H9 (cell line): ENCODE data around the gene FZD10. TPM values are rescaled to one million over a fixed set of nuclear protein-coding genes. Genes with fewer than 3 reads are reported as not detected.

Experiments
- DNase-seq: peaks from one replicate; pipeline ENCODE4 v3.0.0-alpha.2; 2017
- H2AFZ ChIP-seq: one replicate; pipeline ENCODE4 v1.6.1; 2013; ENCODE audit warnings: mild to moderate bottlenecking, low read length, control low read depth, moderate library complexity
- H2AK5ac ChIP-seq: 2 replicates; pipeline ENCODE4 v1.6.1; 2013; ENCODE audit warnings: low read length, control low read depth, mixed read lengths; ENCODE audit not compliant: insufficient read length
- H2BK120ac ChIP-seq: one replicate; pipeline ENCODE4 v1.6.1; 2013; ENCODE audit warnings: low read depth, mild to moderate bottlenecking, low read length, control low read depth, inconsistent platforms; ENCODE audit not compliant: poor library complexity, severe bottlenecking
- H2BK12ac ChIP-seq: 2 replicates; pipeline ENCODE4 v1.6.1; 2013; ENCODE audit warnings: low read length, control low read depth, mixed read lengths, low read depth; ENCODE audit not compliant: insufficient read length
- H2BK15ac ChIP-seq: 2 replicates; pipeline ENCODE4 v1.6.1; 2013; ENCODE audit warnings: low read depth, low read length, control low read depth
- H2BK20ac ChIP-seq: one replicate; pipeline ENCODE4 v1.6.1; 2013; ENCODE audit warnings: low read depth, mild to moderate bottlenecking, low read length, control low read depth, inconsistent platforms; ENCODE audit not compliant: poor library complexity, severe bottlenecking
- H2BK5ac ChIP-seq: 2 replicates; pipeline ENCODE4 v1.6.1; 2013; ENCODE audit warnings: low read length, control low read depth, mixed read lengths; ENCODE audit not compliant: insufficient read length
- H3K14ac ChIP-seq: 2 replicates; pipeline ENCODE4 v1.6.1; 2013; ENCODE audit warnings: low read length, control low read depth; ENCODE audit not compliant: insufficient read depth
- H3K18ac ChIP-seq: 2 replicates; pipeline ENCODE4 v1.6.1; 2013; ENCODE audit warnings: low read depth, mild to moderate bottlenecking, mixed read lengths, low read length, control low read depth; ENCODE audit not compliant: insufficient read length
- H3K23ac ChIP-seq: 2 replicates; pipeline ENCODE4 v1.6.1; 2013; ENCODE audit warnings: low read length, control low read depth, mixed read lengths, low read depth; ENCODE audit not compliant: insufficient read length
- H3K23me2 ChIP-seq: 2 replicates; pipeline ENCODE4 v1.6.1; 2013; ENCODE audit warnings: low read depth, mild to moderate bottlenecking, mixed read lengths, low read length, control low read depth; ENCODE audit not compliant: insufficient read length, poor library complexity, severe bottlenecking
- H3K27ac ChIP-seq: 2 replicates; pipeline ENCODE4 v1.5.1; 2013; ENCODE audit warnings: low read length, control low read depth, mixed read lengths, low read depth; ENCODE audit not compliant: insufficient read length
- H3K27me3 ChIP-seq: 2 replicates; pipeline ENCODE4 v1.6.1; 2013; ENCODE audit warnings: low read length, control low read depth, inconsistent platforms; ENCODE audit not compliant: insufficient read depth
- H3K4ac ChIP-seq: 2 replicates; pipeline ENCODE4 v1.6.1; 2013; ENCODE audit warnings: low read depth, mild to moderate bottlenecking, control low read depth, inconsistent platforms, low read length, moderate library complexity
- H3K4me1 ChIP-seq: 2 replicates; pipeline ENCODE4 v1.6.1; 2013; ENCODE audit warnings: low read length, control low read depth, inconsistent platforms; ENCODE audit not compliant: insufficient read depth
- H3K4me2 ChIP-seq: 2 replicates; pipeline ENCODE4 v1.6.1; 2013; ENCODE audit warnings: low read length, control low read depth, mixed read lengths; ENCODE audit not compliant: insufficient read length, insufficient read depth
- H3K56ac ChIP-seq: 2 replicates; pipeline ENCODE4 v1.6.1; 2013; ENCODE audit warnings: low read depth, mild to moderate bottlenecking, mixed read lengths, low read length, control low read depth; ENCODE audit not compliant: insufficient read length
- H3K79me1 ChIP-seq: 2 replicates; pipeline ENCODE4 v1.6.1; 2013; ENCODE audit warnings: low read depth, mild to moderate bottlenecking, moderate library complexity, low read length, control low read depth, inconsistent platforms; ENCODE audit not compliant: insufficient read depth, poor library complexity, severe bottlenecking
- H3K79me2 ChIP-seq: 2 replicates; pipeline ENCODE4 v1.6.1; 2013; ENCODE audit warnings: low read length, control low read depth, inconsistent platforms; ENCODE audit not compliant: insufficient read depth
- H3K9ac ChIP-seq: 2 replicates; pipeline ENCODE4 v1.6.1; 2013; ENCODE audit warnings: low read length, control low read depth, mixed read lengths; ENCODE audit not compliant: insufficient read length; ENCODE audit errors: extremely low read depth
- H3K9me3 ChIP-seq: one replicate; pipeline ENCODE4 v1.6.1; 2013; ENCODE audit warnings: low read depth, low read length, inconsistent platforms; ENCODE audit not compliant: control insufficient read depth
- H3T11ph ChIP-seq: one replicate; pipeline ENCODE4 v1.6.1; 2013; ENCODE audit warnings: mild to moderate bottlenecking, low read length, control low read depth, inconsistent platforms
- H4K20me1 ChIP-seq: one replicate; pipeline ENCODE4 v1.6.1; 2013; ENCODE audit not compliant: control insufficient read depth, insufficient read length, insufficient read depth
- H4K5ac ChIP-seq: 2 replicates; pipeline ENCODE4 v1.6.1; 2013; ENCODE audit warnings: low read depth, mild to moderate bottlenecking, mixed read lengths, low read length, control low read depth; ENCODE audit not compliant: insufficient read length
- H4K8ac ChIP-seq: replicated peaks from 2 replicates; pipeline ENCODE4 v1.6.1; 2013; ENCODE audit warnings: low read length, control low read depth, mixed read lengths, low read depth; ENCODE audit not compliant: insufficient read length
- H4K91ac ChIP-seq: 2 replicates; pipeline ENCODE4 v1.6.1; 2013; ENCODE audit warnings: low read depth, mild to moderate bottlenecking, moderate library complexity, mixed read lengths, low read length, control low read depth; ENCODE audit not compliant: insufficient read length
- H3K27ac Mint-ChIP-seq, 3 experiments: 2 replicates in 2 of 3; 3 replicates in 1 of 3; pipeline ENCODE4 v1.8.0; 2020 to 2021; ENCODE audit warnings: mixed read lengths in 3 of 3, mild to moderate bottlenecking in 1 of 3, moderate library complexity in 1 of 3
- H3K27me3 Mint-ChIP-seq: 2 replicates; pipeline ENCODE4 v1.8.0; 2021; ENCODE audit warnings: low read depth, mild to moderate bottlenecking, moderate library complexity, mixed read lengths
- H3K36me3 Mint-ChIP-seq, 3 experiments: 2 replicates in 2 of 3; 3 replicates in 1 of 3; pipeline ENCODE4 v1.8.0; 2020 to 2021; ENCODE audit warnings: low read depth in 3 of 3, mixed read lengths in 3 of 3; ENCODE audit not compliant: insufficient read depth in 1 of 3
- H3K4me1 Mint-ChIP-seq, 2 experiments: 2 replicates each; pipeline ENCODE4 v1.8.0; 2020; ENCODE audit warnings: mixed read lengths in 2 of 2
- H3K4me3 Mint-ChIP-seq, 2 experiments: 2 replicates in 1 of 2; 3 replicates in 1 of 2; pipeline ENCODE4 v1.8.0; 2020 to 2021; ENCODE audit warnings: mild to moderate bottlenecking in 2 of 2, mixed read lengths in 2 of 2, moderate library complexity in 1 of 2
- H3K9me3 Mint-ChIP-seq, 2 experiments: 2 replicates in 1 of 2; 3 replicates in 1 of 2; pipeline ENCODE4 v1.8.0; 2020; ENCODE audit warnings: mild to moderate bottlenecking in 2 of 2, mixed read lengths in 2 of 2, moderate library complexity in 1 of 2
- CTCF ChIP-seq: fragments of 200-600 bp; sonication (generic); conservative IDR thresholded peaks from 3 replicates; pipeline ENCODE4 v1.8.0; 2021; ENCODE audit warnings: antibody characterized with exemption, mild to moderate bottlenecking
- WGBS: extraction: QIAGEN DNeasy Blood & Tissue Kit; methylation state at CpG from one replicate; pipeline ENCODE4 v1.1.7; 2013; ENCODE audit warnings: missing lambda C conversion rate, low lambda C conversion rate, mixed read lengths; ENCODE audit not compliant: insufficient read length; ENCODE audit errors: extremely low coverage; 5-methylcytosine and 5-hydroxymethylcytosine counted together
- total RNA-seq: library from RNA; stranded (reverse); gene quantifications from 2 replicates; pipeline ENCODE4 v1.2.1, GENCODE V29; 2021

The FZD10 gene
- total RNA-seq, 1 experiment from 2014 or later: 1.0 TPM

- H3K79me2 ChIP-seq: no peaks in the 10 kb centered on the region
- no peak overlapping the region for H3K4ac ChIP-seq
- peaks cover 80% of the 10 kb centered on the region for H3K27me3 Mint-ChIP-seq
- no peaks in the 10 kb centered on the region for H3K36me3 Mint-ChIP-seq
- H2BK15ac ChIP-seq: no peak overlapping the region
- peaks cover 4 to 20% of the 10 kb centered on the region in 2 experiments; a peak in 2 of 4 replicates for H3K4me1 Mint-ChIP-seq
- H2BK12ac ChIP-seq: no peak overlapping the region
- no peak overlapping the region for H3K18ac ChIP-seq
- no CpG with 5 or more reads among the region's 5 CpGs for WGBS
- H3K14ac ChIP-seq: no peak overlapping the region
- H3K9me3 Mint-ChIP-seq: no peaks in the 10 kb centered on the region
- H3K79me1 ChIP-seq: no peaks in the 10 kb centered on the region
- H2AFZ ChIP-seq: no peak overlapping the region
- TF ChIP-seq CTCF: no peak
- H4K20me1 ChIP-seq: no peaks in the 10 kb centered on the region
- H2BK5ac ChIP-seq: no peak overlapping the region
- H2BK20ac ChIP-seq: no peak overlapping the region
- H3K27ac Mint-ChIP-seq: no peak overlapping the region
- H2AK5ac ChIP-seq: no peak overlapping the region
- H3K9ac ChIP-seq: no peak overlapping the region
- no peaks in the 10 kb centered on the region for H3K27me3 ChIP-seq
- H4K91ac ChIP-seq: no peak overlapping the region
- no peaks in the 10 kb centered on the region for H3K9me3 ChIP-seq
- no peak overlapping the region for H3T11ph ChIP-seq
- no peak overlapping the region for H2BK120ac ChIP-seq
- H3K4me2 ChIP-seq: no peak overlapping the region
- no peak overlapping the region for H3K23ac ChIP-seq
- no peak overlapping the region for H3K27ac ChIP-seq
- DNase-seq: no peak
- no peak overlapping the region for H3K56ac ChIP-seq
- no peak overlapping the region for H3K4me3 Mint-ChIP-seq
- H3K4me1 ChIP-seq: no peaks in the 10 kb centered on the region
- no peaks in the 10 kb centered on the region for H3K23me2 ChIP-seq
- H4K8ac ChIP-seq: no peak overlapping the region
- H4K5ac ChIP-seq: no peak overlapping the region
Measured at GRCh38 chr12:130117701-130118100, 44.6 kb upstream of the FZD10 start.
